HG02798 (cell line): ENCODE measurements around the gene DTX4.
"Not testable (repeated sequence)": the region's sequence is repeated elsewhere in the genome, so short reads cannot be mapped to it uniquely, and the experiment has no call there.

ENCODE experiments used
- ATAC-seq: cut with Tn5 transposase; IDR thresholded peaks from one replicate; pipeline ENCODE4 v1.9.1; 2021; ENCODE audit warnings: mild to moderate bottlenecking; ENCODE audit not compliant: unreplicated experiment, poor library complexity

The DTX4 gene

DNA sequence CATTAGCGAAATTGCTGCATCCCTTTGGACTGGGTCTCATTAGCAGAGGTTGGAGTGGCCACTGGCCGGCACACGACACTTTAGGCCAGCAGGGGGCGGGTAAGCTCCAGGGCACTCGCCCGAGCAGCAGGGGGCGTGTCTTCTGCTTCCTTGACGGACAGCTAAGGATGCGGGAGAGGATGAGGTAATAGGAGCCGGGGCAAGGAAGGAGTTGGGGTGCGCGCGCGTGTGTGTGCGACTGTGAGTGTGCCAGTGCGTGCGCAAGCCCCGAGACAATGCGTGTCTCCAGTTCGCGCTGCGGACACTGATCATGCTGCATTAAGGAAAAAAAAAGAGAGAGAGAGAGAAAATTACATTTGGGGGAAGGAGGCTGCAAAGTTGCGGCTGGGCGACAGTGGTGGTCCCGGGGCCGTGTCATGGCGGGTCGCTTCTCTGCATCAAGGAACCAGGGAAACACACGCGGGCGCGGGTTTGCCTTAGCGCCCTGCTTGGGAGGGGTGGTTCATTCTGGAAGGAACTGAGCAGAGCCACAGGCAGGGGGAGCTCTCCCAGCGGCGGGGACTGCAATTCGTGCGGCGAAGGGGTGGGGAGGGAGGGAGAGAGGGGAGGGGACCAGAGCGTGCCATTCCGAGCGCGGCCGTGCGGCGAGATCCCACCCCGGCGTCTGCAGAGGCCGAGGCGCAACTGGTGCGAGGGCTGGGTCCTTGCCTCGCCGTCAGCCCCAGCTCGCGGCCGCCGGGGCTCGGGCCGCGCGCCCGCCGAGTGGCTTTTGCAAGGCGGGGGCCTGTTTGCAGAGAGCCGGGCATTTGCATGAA lies at the start of gene DTX4:
DTX4 (plus strand) TSS at position 625 of the 815 bp plus-strand sequence. CDS start 464 bp downstream, outside the sequence.
- ATAC-seq = peak; percentile 81

DNA sequence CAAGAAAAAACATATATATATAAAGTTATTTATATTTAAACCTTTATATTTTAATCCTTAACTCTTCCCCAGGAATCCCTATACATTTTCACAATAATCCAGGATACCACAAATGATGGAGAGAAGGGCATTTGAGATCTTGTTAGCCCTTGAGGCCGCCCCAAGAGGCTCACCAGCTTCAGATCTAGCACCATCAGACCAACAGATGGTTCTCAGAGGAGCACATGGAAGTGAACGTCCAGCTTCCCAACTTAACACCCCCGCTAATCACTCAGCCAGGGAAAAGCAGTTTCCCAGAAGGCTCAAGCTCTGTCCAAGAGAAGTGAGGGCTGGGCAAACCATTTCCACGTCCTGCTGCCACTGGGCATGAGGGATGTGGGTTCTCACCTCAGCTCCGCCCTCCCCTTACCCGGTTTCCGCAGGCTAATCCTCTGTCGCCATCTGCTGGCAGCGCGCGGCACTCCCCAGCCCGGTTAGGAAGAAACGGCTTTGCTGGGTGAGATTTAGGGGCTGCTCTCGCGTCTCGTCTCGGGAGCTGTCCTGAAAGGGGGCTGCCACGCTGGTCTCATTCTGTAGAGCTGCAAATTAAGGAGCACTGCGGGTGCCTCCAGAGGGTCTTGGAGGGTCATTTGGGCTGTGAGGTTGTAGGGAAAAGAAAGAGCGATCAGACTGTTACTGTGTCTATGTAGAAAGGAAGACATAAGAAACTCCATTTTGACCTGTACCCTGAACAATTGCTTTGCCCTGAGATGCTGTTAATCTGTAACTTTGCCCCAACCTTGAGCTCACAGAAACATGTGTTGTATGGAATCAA lies 36.1 kb upstream of the DTX4 start:
- ATAC-seq = peak; percentile 98

DNA sequence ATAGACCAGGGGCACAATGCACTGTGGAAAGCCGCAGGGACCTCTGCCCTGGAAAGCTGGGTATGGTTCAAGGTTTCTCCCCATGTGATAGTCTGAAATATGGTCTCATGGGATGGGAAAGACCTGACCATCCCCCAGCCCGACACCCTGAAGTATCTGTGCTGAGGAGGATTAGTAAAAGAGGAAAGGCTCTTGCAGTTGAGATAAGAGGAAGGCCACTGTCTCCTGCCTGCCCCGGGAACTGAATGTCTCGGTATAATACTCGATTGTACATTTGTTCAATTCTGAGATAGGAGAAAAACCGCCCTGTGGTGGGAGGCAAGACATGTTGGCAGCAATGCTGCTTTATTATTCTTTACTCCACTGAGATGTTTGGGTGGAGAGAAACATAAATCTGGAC lies 35.4 kb upstream of the DTX4 start:
- not testable (repeated sequence) for ATAC-seq

DNA sequence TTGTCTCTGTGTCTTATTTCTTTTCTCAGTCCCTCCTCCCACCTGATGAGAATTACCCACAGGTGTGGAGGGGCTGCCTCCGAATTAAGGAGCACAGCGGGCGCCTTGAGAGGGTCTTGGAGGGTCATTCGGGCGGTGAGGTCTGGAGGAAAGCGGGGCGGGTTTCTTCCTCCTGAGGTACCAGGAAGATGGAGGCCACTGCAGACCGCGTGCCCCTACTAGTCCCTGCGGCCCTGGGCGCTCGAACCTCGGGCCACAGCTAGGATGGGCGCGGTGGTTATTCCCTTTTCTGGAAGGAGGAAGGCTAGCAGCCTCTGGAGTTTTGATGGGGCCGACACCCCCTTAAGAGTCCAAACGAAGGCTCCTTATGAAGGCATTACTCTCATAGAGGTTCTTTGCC lies 34.7 kb upstream of the DTX4 start:
- no peak for ATAC-seq

DNA sequence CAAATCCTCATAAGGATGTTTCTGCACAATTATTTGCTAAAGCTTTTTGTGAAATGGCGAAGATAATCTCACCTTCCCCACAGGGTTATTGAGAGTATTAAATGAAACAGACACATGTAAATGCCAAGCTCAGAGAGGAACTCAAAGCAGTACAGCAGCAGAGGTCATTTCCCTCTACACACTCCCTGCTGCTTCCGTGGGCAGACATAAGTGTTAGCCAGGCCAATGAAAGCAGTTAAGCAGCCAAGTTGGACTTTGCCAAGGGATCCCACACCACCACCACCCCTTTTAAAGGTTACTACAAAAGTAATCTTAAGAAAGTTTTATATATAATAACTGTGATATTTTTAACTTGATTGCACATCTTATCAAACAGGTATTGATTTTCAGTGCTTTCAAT lies 33.3 kb upstream of the DTX4 start:
- ATAC-seq = no peak

DNA sequence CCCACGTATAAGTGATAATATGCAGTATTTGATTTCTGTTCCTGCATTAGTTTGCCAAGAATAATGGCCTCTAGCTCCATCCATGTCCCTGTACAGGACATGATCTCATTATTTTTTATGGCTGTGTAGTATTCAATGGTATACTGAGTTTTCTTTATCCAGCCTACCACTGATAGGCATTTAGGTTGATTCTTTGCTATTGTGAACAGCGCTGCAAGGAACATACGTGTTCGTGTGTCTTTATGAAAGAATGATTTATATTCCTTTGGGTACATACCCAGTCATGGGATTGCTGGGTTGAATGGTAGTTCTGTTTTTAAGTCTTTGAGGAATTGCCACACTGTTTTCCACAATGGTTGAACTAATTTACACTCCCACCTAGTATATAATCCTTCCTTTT lies 30.7 kb upstream of the DTX4 start:
- ATAC-seq = no peak

DNA sequence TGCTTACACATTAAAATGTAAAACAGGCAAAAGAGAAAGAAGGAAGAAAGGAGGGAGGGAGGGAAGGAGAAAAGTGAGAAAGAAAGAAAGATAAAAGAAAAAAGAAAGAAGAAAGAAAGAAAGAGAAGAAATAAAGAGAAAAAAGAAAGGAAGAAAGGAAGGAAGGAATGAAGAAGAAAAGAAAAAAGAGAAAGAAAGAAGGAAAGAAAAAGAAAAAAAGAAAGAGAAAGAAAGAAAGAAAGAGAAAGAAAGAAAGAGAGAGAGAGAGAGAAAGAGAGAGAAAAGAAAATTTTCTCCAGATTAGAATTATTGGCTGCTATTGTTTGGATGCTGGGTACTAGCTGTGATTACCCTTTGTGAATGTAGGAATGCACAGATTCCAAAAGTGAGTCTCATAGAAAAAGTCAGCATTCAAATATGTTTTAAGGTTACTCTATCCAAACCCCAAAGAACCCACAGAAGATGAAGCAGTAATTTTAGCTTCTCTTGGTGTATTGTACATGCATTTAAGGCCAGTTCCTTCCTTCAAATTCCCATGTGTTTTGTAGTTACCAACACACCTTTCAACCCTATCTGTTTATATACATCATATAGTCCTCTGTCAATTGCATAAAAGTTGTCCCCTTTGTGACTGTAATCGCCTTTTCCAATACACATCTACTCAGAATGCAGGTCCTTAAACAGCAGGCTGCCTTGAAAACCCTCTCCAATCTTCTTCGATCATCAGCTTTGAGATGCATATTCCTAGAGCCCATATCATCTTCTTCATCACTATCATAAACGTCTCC lies 30.1 kb upstream of the DTX4 start:
- ATAC-seq = no peak

DNA sequence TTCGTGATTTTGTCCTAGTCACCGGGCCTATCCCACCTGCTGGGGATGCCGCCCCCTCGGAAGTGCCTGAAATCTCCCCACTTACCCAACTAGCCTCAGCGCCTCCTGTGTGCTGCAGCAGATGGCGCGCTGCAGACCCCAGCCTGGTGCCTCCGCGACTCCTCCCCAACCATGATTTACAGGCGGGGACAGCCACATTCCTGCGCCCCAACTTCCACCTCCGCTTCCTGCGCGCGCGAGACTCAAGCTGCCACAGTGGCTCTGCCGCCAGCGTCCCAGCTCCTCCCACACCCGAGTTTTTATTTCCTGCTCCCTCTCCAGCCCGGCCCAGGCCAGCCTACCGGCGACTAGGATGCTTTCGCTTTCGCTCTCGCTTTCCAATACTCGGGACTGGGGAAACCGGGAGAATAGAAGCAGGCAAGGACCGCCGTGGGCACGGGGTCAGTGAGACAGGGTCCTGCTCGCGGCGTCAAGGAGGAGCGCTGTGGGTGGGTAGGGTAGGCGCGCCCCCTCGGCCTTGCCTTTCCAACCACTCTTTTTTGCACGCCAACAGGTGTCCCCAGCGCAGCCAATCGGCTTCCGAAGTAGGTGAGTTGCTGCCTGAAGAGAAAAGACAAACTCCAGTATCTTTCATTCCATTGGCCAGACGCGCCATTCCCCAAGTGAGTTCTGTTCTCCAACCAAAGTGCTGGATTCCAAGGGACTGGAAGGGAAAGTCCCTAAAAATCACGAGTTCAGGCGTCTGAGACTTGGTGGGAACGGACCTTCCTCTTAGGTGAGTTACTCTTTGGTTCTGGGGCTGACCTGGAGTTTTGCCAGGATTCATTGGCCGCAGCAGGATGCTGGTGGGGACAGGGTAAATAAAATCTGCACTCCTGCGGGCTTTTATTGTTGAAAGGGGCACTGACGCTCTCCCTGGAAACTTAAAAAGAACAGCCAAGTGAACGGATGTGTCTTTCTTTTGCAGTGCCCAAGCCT lies 29.1 kb upstream of the DTX4 start, which contains the start of gene FAM111A:
FAM111A (plus strand) TSS at position 327 of the 978 bp plus-strand sequence. CDS start 6,017 bp downstream, outside the sequence.
- ATAC-seq = peak; percentile 84

DNA sequence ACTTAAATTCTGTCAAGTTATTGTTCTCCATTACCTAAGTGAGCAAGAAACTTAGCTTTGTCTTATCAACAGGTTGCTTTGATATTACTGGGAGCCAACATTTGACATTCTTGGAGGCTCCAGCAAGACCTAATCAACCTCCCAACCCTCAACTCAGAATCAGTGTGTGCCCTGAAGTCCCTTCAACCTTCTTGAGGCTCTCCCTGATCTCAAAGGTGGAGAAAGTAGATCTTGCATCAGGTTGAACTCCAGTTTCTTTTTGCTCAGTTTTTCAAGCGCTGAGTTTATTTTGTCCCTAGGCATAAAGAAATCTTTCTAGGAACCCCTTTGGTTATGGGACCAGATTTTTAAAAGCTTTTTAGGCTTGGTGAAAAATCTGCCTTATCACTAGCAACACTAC lies 27.8 kb upstream of the DTX4 start:
- no peak for ATAC-seq

DNA sequence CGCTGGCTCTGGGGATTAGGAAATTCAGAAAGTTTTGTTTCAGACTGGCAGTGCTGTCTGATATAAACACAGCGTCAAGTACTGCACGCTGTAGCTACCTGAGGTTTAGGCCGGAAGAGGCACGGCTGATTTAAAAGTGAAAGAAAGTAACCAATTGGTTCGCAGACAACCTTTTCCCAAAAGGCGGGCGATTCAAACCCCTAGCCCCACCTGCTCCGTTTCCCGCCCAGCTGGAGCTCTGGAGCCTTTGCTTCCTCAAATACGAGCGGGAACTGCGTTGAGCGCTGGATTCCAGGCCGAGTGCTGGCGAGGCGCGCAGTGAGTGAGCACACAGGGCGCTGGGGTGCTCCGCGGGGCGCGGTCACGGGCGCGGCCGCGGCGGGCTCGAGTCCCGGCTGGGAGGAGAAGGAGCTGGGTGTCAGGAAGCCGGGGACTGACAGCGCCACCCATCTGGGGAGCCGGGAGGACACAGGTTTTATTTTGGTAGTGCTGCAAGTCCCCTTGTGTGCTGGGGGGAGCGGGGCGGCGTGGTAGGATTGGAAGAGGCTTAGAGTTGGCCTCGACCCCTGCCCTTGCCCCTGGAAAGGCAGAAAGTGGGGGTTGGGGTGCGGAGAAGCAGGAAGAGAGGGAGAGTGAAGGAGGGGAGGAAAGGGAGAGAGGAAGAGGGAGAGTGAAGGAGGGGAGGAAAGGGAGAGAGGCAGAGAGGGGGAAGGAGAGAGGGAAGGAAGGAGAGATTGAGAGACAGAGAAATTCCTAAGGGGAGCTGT lies 27.2 kb upstream of the DTX4 start:
- peak; percentile 69 for ATAC-seq

DNA sequence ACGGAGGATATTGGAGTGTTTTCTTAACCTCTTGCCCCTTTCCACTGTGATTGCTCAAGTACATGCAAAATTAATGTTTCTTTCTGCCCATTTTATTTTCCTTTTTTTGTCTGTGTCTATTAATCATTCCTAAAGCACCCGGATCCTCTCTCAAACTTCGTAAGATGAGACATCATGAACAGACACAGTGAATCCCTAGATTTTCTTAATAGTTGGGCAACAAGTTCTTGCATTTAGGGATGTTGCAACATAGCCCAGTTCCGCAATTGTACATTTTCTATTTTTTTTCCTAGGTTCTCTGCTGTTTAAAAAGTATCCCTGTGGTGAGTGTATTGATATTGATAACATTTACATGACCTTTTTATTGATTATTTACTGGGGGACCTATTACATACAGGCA lies 26.4 kb upstream of the DTX4 start:
- ATAC-seq = no peak

DNA sequence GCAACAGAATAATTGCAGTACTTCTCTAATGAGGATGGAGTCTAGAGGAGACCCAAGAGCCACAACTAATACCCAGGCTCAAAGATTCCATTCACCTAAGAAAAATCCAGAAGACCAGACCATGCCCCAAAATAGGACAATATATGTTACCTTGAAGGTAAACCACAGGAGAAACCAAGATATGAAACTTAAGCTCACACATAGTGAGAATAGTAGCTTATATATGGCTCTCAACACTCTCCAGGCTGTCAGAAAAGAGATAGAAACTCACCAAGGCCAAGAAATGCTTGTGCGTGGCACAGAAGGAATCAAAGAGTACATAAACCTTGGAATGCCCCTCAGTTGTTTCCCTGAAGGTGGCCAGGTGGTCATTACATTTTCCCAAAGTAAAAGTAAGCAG lies 20.2 kb upstream of the DTX4 start:
- peak; percentile 56 for ATAC-seq

DNA sequence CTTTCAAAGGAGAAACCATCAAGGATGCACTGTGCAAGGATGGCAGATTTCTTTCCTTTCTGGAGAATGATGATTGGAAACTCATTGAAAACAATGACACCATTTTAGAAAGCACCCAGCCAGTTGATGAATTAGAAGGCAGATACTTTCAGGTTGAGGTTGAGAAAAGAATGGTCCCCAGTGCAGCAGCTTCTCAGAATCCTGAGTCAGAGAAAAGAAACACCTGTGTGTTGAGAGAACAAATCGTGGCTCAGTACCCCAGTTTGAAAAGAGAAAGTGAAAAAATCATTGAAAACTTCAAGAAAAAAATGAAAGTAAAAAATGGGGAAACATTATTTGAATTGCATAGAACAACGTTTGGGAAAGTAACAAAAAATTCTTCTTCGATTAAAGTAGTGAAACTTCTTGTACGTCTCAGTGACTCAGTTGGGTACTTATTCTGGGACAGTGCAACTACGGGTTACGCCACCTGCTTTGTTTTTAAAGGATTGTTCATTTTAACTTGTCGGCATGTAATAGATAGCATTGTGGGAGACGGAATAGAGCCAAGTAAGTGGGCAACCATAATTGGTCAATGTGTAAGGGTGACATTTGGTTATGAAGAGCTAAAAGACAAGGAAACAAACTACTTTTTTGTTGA lies 19.5 kb upstream of the DTX4 start:
- peak; percentile 91 for ATAC-seq

DNA sequence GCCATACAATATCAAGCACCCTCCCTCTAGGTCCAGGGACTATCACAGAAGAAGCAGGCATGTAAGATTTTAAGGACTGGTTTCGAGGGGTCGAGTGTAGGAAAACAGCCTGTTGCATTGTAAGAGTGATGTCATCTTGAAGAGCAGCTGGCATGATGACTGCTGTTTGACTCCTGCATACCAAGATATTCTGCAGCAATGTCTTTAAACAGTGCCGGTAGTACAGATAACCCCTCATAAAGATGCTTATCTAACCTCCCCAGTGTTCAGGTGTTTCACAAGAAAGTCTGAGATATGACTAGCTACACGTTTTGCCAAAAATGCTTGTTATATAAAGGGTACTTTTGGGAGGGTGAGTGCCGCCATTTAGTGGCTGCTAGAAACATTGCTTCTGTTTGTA lies 17.3 kb upstream of the DTX4 start:
- ATAC-seq = no peak

DNA sequence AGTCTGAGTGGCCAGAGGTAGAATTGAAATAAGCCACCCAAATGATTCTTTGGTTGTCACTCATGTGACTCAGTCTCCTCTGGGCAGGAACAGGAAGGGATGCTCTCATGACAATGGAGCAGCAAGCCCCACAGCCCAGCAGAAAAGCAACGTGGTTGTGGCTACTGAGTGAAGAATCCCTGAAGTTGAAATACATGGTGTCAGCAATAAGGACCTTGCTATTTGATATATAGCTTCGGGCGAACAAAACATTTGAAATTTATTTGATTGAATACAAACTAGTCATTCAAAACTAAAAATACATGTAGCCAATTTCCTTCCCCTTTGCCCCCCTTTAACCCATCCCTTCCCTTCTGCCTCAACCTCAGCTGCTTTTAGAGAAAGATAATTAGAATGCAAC lies 14.5 kb upstream of the DTX4 start:
- no peak for ATAC-seq

DNA sequence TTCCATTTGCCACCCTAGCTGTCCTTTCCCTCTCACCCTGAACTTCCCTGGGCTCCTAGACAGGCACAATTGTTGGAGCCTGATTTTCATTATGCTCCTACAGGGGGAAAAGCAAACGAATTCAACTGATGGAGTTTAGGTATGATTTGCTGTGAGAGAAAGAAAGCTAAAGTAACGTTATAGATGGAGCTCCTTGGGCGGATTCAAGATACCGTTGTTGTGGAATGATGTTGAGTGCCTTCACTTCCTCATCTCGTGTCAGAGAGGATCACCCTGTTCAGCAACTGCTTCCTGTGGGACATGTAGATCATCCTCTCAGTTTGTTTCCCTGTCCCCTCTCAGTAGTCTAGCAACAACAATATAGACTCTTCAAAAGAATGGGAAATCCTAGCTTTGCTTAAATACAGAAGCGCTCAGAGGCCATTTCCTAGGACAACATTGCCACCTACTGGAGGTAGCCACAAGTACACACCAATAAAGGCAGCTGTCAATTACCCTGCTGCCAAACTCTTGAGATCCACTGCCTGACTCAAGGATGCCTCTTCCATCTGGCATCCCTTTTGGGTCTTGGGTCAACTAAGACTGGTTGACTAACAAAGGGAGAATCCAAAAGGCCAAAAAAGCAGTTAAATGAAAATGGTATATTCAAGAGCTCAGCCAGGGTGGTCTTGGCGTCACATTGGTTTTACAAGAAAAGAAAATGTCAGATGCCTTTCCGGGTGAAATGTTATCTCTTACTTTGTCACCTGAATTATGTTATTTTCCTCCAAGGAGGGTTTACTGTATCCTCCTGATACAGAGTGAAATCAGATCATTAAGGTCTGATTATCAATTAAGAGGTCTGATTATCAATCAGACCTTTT lies 13.5 kb upstream of the DTX4 start:
- ATAC-seq = peak; percentile 93

DNA sequence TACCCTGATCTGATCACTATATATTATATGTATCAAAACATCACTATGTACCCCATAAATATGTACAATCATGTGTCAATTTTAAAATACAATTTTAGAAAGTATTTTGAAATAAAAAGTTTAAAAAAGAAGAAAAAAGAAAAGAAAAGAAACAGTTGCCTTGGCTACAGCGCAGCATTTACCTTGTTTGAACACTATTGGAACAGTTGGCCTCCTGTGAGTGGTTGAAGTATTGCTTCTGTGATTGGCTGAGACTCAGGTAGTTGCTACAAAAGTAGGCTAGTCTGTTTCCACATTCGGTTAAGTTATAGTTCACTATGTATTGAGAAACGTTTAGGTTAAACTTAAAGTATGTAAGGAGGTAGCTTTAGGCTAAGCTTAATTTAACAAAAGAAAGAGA lies 7.9 kb upstream of the DTX4 start:
- ATAC-seq = no peak
